Neural progenitor cell (in vitro differentiated cells): ENCODE results near the gene ZKSCAN1. TPM values are rescaled to one million over a fixed set of nuclear protein-coding genes. Genes with fewer than 3 reads are reported as not detected.

Experiments used
- DNase-seq: peaks from one replicate; pipeline ENCODE4 v3.0.0-alpha.2; 2016; ENCODE audit warnings: low spot score
- H2AFZ ChIP-seq: fragments of 200-600 bp; sonication (generic); replicated peaks from 2 replicates; pipeline ENCODE4 v1.6.1; 2016; ENCODE audit warnings: antibody characterized with exemption
- H3F3A ChIP-seq: fragments of 200-600 bp; sonication (generic); 2 replicates; pipeline ENCODE4 v1.6.1; 2016; ENCODE audit warnings: antibody characterized with exemption, low read depth
- H3K27ac ChIP-seq: fragments of 200-600 bp; sonication (generic); 2 replicates; pipeline ENCODE4 v1.5.1; 2016; ENCODE audit warnings: mild to moderate bottlenecking
- H3K27me3 ChIP-seq: fragments of 200-600 bp; sonication (generic); 2 replicates; pipeline ENCODE4 v1.6.1; 2016; ENCODE audit warnings: mild to moderate bottlenecking, moderate library complexity
- H3K36me3 ChIP-seq: fragments of 200-600 bp; sonication (generic); 2 replicates; pipeline ENCODE4 v1.5.1; 2016
- H3K4me1 ChIP-seq: fragments of 200-600 bp; sonication (generic); 2 replicates; pipeline ENCODE4 v1.6.1; 2016; ENCODE audit warnings: mixed run types
- H3K4me2 ChIP-seq: fragments of 200-600 bp; sonication (generic); 2 replicates; pipeline ENCODE4 v1.6.1; 2016
- H3K4me3 ChIP-seq: fragments of 200-600 bp; sonication (generic); 2 replicates; pipeline ENCODE4 v1.5.1; 2016
- H3K79me2 ChIP-seq: fragments of 200-600 bp; sonication (generic); 2 replicates; pipeline ENCODE4 v1.6.1; 2016; ENCODE audit warnings: low read depth
- H3K9ac ChIP-seq: fragments of 200-600 bp; sonication (generic); 2 replicates; pipeline ENCODE4 v1.6.1; 2016
- H3K9me3 ChIP-seq: fragments of 200-600 bp; sonication (generic); 2 replicates; pipeline ENCODE4 v1.5.1; 2016; ENCODE audit warnings: low read depth
- H4K20me1 ChIP-seq: fragments of 200-600 bp; sonication (generic); 2 replicates; pipeline ENCODE4 v1.6.1; 2016; ENCODE audit warnings: low read depth
- H3K27ac Mint-ChIP-seq: 3 replicates; pipeline ENCODE4 v1.8.0; 2021; ENCODE audit warnings: mixed read lengths
- H3K27me3 Mint-ChIP-seq: 2 replicates; pipeline ENCODE4 v1.8.0; 2022; ENCODE audit warnings: low read depth, mild to moderate bottlenecking, inconsistent platforms, moderate library complexity, mixed read lengths; ENCODE audit not compliant: insufficient read depth
- H3K36me3 Mint-ChIP-seq: 3 replicates; pipeline ENCODE4 v1.8.0; 2021; ENCODE audit warnings: mixed read lengths
- H3K4me1 Mint-ChIP-seq: 3 replicates; pipeline ENCODE4 v1.8.0; 2021; ENCODE audit warnings: mixed read lengths
- H3K4me3 Mint-ChIP-seq: 3 replicates; pipeline ENCODE4 v1.8.0; 2021; ENCODE audit warnings: mild to moderate bottlenecking, moderate library complexity, mixed read lengths
- H3K9me3 Mint-ChIP-seq: 3 replicates; pipeline ENCODE4 v1.8.0; 2020; ENCODE audit warnings: mixed read lengths
- CTCF ChIP-seq: fragments of 200-600 bp; sonication (generic); IDR thresholded peaks from 2 replicates; pipeline ENCODE4 v1.5.1; 2017; ENCODE audit warnings: antibody characterized with exemption, mild to moderate bottlenecking
- EZH2 ChIP-seq: fragments of 200-600 bp; sonication (generic); IDR thresholded peaks from 2 replicates; pipeline ENCODE4 v1.6.1; 2017; ENCODE audit warnings: antibody characterized with exemption, mild to moderate bottlenecking, moderate library complexity
- EZH2phosphoT487 ChIP-seq: fragments of 200-600 bp; sonication (generic); IDR thresholded peaks from 2 replicates; pipeline ENCODE4 v1.6.1; 2017; ENCODE audit warnings: antibody characterized with exemption
- total RNA-seq: library from RNA; depleted of rRNA; stranded (reverse); fragments of >200 nt; gene quantifications from 2 replicates; pipeline ENCODE4 v1.2.3, GENCODE V29; 2015; ENCODE audit warnings: low replicate concordance

The ZKSCAN1 gene
- total RNA-seq, 1 donor from 2014 or later, result 43.2 TPM

GRCh38 chr7:100000239-100000638 is 15.2 kb upstream of the ZKSCAN1 start:
- no peak overlapping the region for H3K4me2 ChIP-seq
- H3K27me3 Mint-ChIP-seq, result peaks cover 7% of the 10 kb centered on the region
- no peaks in the 10 kb centered on the region for H3K36me3 ChIP-seq
- no peaks in the 10 kb centered on the region for H3K4me1 ChIP-seq
- no peaks in the 10 kb centered on the region for H3F3A ChIP-seq
- no peak for TF ChIP-seq CTCF
- TF ChIP-seq EZH2, result no peak
- TF ChIP-seq EZH2phosphoT487, result no peak
- H3K4me1 Mint-ChIP-seq, result no peaks in the 10 kb centered on the region
- no peak overlapping the region for H2AFZ ChIP-seq
- H4K20me1 ChIP-seq, result no peaks in the 10 kb centered on the region
- no peak overlapping the region for H3K9ac ChIP-seq
- no peak overlapping the region for H3K4me3 Mint-ChIP-seq
- no peaks in the 10 kb centered on the region for H3K9me3 ChIP-seq
- no peaks in the 10 kb centered on the region for H3K36me3 Mint-ChIP-seq
- no peaks in the 10 kb centered on the region for H3K27me3 ChIP-seq
- H3K4me3 ChIP-seq, result no peak overlapping the region
- DNase-seq, result no peak
- H3K79me2 ChIP-seq, result no peaks in the 10 kb centered on the region
- no peaks in the 10 kb centered on the region for H3K9me3 Mint-ChIP-seq
- H3K27ac Mint-ChIP-seq, result no peak overlapping the region
- H3K27ac ChIP-seq, result no peak overlapping the region

GRCh38 chr7:100003711-100004661 is 11.4 kb upstream of the ZKSCAN1 start:
- Mint-ChIP-seq H3K4me3 (no peak overlapping the region), H3K4me1 (peaks cover 2% of the 10 kb centered on the region), H3K27me3 (peaks cover 7% of the 10 kb centered on the region), H3K27ac (no peak overlapping the region), H3K9me3 (no peaks in the 10 kb centered on the region), H3K36me3 (no peaks in the 10 kb centered on the region)
- H3K4me1 ChIP-seq, result no peaks in the 10 kb centered on the region
- TF ChIP-seq EZH2 (no peak), EZH2phosphoT487 (no peak), CTCF (no peak)
- no peaks in the 10 kb centered on the region for H3K36me3 ChIP-seq
- H3K4me2 ChIP-seq, result no peak overlapping the region
- no peak overlapping the region for H3K9ac ChIP-seq
- H4K20me1 ChIP-seq, result no peaks in the 10 kb centered on the region
- no peaks in the 10 kb centered on the region for H3F3A ChIP-seq
- H3K4me3 ChIP-seq, result no peak overlapping the region
- no peaks in the 10 kb centered on the region for H3K27me3 ChIP-seq
- H2AFZ ChIP-seq, result peak overlapping the region; percentile 46
- H3K27ac ChIP-seq, result no peak overlapping the region
- H3K9me3 ChIP-seq, result no peaks in the 10 kb centered on the region
- DNase-seq, result no peak
- no peaks in the 10 kb centered on the region for H3K79me2 ChIP-seq

- H3K4me3 ChIP-seq, result no peak overlapping the region
- H3K27me3 ChIP-seq, result peaks cover 4% of the 10 kb centered on the region
- no peaks in the 10 kb centered on the region for H3K9me3 Mint-ChIP-seq
- peaks cover 9% of the 10 kb centered on the region for H3K27me3 Mint-ChIP-seq
- no peaks in the 10 kb centered on the region for H4K20me1 ChIP-seq
- H3K9ac ChIP-seq, result no peak overlapping the region
- no peaks in the 10 kb centered on the region for H3K9me3 ChIP-seq
- no peak overlapping the region for H3K27ac ChIP-seq
- peaks cover 2% of the 10 kb centered on the region for H3K4me1 Mint-ChIP-seq
- DNase-seq, result peak; percentile 34
- H3F3A ChIP-seq, result no peaks in the 10 kb centered on the region
- no peak overlapping the region for H3K4me2 ChIP-seq
- TF ChIP-seq EZH2 (no peak), CTCF (no peak), EZH2phosphoT487 (no peak)
- H3K36me3 ChIP-seq, result no peaks in the 10 kb centered on the region
- no peaks in the 10 kb centered on the region for H3K36me3 Mint-ChIP-seq
- H3K4me3 Mint-ChIP-seq, result no peak overlapping the region
- H3K27ac Mint-ChIP-seq, result no peak overlapping the region
- H3K79me2 ChIP-seq, result no peaks in the 10 kb centered on the region
- H2AFZ ChIP-seq, result no peak overlapping the region
- H3K4me1 ChIP-seq, result no peaks in the 10 kb centered on the region
These were observed 7.5 kb upstream of the ZKSCAN1 start for GRCh38 chr7:100007887-100008286.
